DMS 273 (cell line): Measurements from ENCODE around the gene RFK.
"Not testable (repeated sequence)": the region's sequence is repeated elsewhere in the genome, so short reads cannot be mapped to it uniquely, and the experiment has no call there.

Experiments used
- DNase-seq: peaks from one replicate; lab custom pipeline; 2025; ENCODE audit not compliant: unreplicated experiment; lab: John Stamatoyannopoulos, UW

RFK gene

GRCh38 chr9:76394195-76394959 is at the start of gene RFK:
Gene RFK (minus strand): TSS chr9:76394426. CDS start chr9:76394171, 255 bp downstream.
- peak; percentile 90 for DNase-seq

GRCh38 chr9:76443887-76444286 is 49.7 kb upstream of the RFK start:
- no peak for DNase-seq

GRCh38 chr9:76441551-76442322 is 47.5 kb upstream of the RFK start:
- no peak for DNase-seq

- no peak for DNase-seq
These were observed 44.8 kb upstream of the RFK start for GRCh38 chr9:76438841-76439588.

GRCh38 chr9:76437017-76437699 is 42.9 kb upstream of the RFK start:
- not testable (repeated sequence) for DNase-seq

- not testable (repeated sequence) for DNase-seq
These were observed 40.7 kb upstream of the RFK start for GRCh38 chr9:76434897-76435296.

GRCh38 chr9:76433836-76434235 is 39.6 kb upstream of the RFK start:
- no peak for DNase-seq

- no peak for DNase-seq
These were observed 39.2 kb upstream of the RFK start for GRCh38 chr9:76433406-76433805.

GRCh38 chr9:76431601-76432000 is 37.4 kb upstream of the RFK start:
- no peak for DNase-seq

- no peak for DNase-seq
These were observed 32.7 kb upstream of the RFK start for GRCh38 chr9:76426807-76427419.

- DNase-seq, result no peak
These were observed 31.6 kb upstream of the RFK start for GRCh38 chr9:76425677-76426453.

GRCh38 chr9:76424491-76424890 is 30.3 kb upstream of the RFK start:
- DNase-seq, result no peak

- no peak for DNase-seq
These were observed 29.3 kb upstream of the RFK start for GRCh38 chr9:76423216-76424177.

- DNase-seq, result peak; percentile 53
These were observed 25.7 kb upstream of the RFK start for GRCh38 chr9:76419782-76420380.

GRCh38 chr9:76417394-76417793 is 23.2 kb upstream of the RFK start:
- DNase-seq, result no peak

- no peak for DNase-seq
These were observed 21.5 kb upstream of the RFK start for GRCh38 chr9:76415731-76416130.

GRCh38 chr9:76415154-76415553 is 20.9 kb upstream of the RFK start:
- no peak for DNase-seq

GRCh38 chr9:76414661-76415060 is 20.4 kb upstream of the RFK start:
- DNase-seq, result no peak
